Body of pancreas (tissue), 4 donors: Measurements from ENCODE around the gene FAH. TPM values are rescaled to one million over a fixed set of nuclear protein-coding genes. Genes with fewer than 3 reads are reported as not detected.

Experiments used
- ATAC-seq: fragments of 150-250 bp; one replicate; pipeline ENCODE4 v1.9.1; 2016
- DNase-seq, 4 donors: peaks; one replicate each; pipeline ENCODE4 v3.0.0-alpha.2; 2019
- H3K27ac ChIP-seq, 4 donors: fragments of 200-600 bp; sonication (generic); 1 replicate in 3 of 4; 2 replicates in 1 of 4; pipeline versions ENCODE4 v1.5.1 to v1.6.1; 2016 to 2019; ENCODE audit warnings: mild to moderate bottlenecking in 1 of 4, mixed read lengths in 1 of 4, moderate library complexity in 1 of 4
- H3K27me3 ChIP-seq, 2 donors: fragments of 200-600 bp; sonication (generic); one replicate each; pipeline ENCODE4 v1.6.0; 2016; ENCODE audit warnings: mild to moderate bottlenecking in 1 of 2
- H3K36me3 ChIP-seq, 2 donors: fragments of 200-600 bp; sonication (generic); replicated peaks in 1 of 2; 2 replicates each; pipeline ENCODE4 v1.5.1; 2016; ENCODE audit warnings: low read depth in 2 of 2; ENCODE audit not compliant: insufficient read depth in 1 of 2
- H3K4me1 ChIP-seq: fragments of 200-600 bp; sonication (generic); one replicate; pipeline ENCODE4 v1.6.0; 2016
- H3K4me3 ChIP-seq, 2 donors: fragments of 200-600 bp; sonication (generic); 1 replicate in 1 of 2; 2 replicates in 1 of 2; pipeline ENCODE4 v1.5.1; 2016 to 2019
- H3K9me3 ChIP-seq, 3 donors: fragments of 200-600 bp; sonication (generic); 1 replicate in 2 of 3; 2 replicates in 1 of 3; pipeline ENCODE4 v1.5.1; 2016
- POLR2A ChIP-seq, 3 donors: fragments of 450-650 bp; IDR thresholded peaks; one replicate each; pipeline ENCODE4 v1.6.1; 2016; ENCODE audit warnings: antibody characterized with exemption in 3 of 3, mild to moderate bottlenecking in 2 of 3
- WGBS, 2 donors: methylation state at CpG; one replicate each; pipeline ENCODE4 v1.1.5; 2017; 5-methylcytosine and 5-hydroxymethylcytosine counted together
- intact Hi-C: fragments of 100-400 bp; cut with DNase I; formaldehyde crosslinking; loops from one replicate; pipeline ENCODE4 v1.15.1; 2023
- total RNA-seq, 2 donors: library from RNA; depleted of rRNA; stranded (reverse); fragments of >200 nt; gene quantifications; one replicate each; pipeline ENCODE4 v1.1.0, GENCODE V29; 2016
- TF ChIP-seq, protein P1 (sequence below), 7 experiments: fragments of 450-650 bp in 4 of 7; fragments of 200-600 bp in 3 of 7; sonication (generic) in 3 of 7; IDR thresholded peaks; one replicate each; pipeline ENCODE4 v1.5.1; 2016 to 2019; ENCODE audit warnings: antibody characterized with exemption in 7 of 7

FAH gene
- total RNA-seq, 2 donors from 2014 or later, result 8.8 to 31.0 TPM

DNA sequence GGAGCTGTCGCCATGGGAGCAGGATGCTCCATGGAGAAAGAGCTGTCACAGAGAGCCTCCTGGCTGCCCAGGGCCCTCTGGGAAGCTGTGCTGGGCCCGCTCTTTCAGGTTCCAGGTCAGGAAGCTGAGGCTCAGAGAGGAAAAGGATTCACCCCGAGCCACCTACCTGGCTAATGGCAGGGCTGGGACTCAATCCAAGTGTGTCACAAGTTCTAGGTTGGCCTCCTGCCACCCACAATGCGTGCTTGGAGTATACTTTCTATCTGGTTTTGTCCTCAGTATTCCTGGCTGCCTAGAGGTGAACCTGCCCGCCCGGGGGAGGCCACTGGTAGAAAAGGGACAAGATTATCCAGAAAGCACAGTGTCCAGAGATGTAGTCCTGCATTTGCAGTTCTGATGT lies 23.6 kb downstream of the FAH start:
- DNase-seq, result peak in 2 of 4 donors; percentile 25 to 52
- Histone ChIP-seq H3K4me3 (no peak overlapping the region), H3K27me3 (no peaks in the 10 kb centered on the region), H3K9me3 (no peaks in the 10 kb centered on the region), H3K27ac (no peak overlapping the region), H3K36me3 (no peaks in the 10 kb centered on the region), H3K4me1 (no peaks in the 10 kb centered on the region)
- TF ChIP-seq POLR2A (IDR thresholded peaks at IDR 0.05), result no peak
- TF ChIP-seq, protein P1, sequence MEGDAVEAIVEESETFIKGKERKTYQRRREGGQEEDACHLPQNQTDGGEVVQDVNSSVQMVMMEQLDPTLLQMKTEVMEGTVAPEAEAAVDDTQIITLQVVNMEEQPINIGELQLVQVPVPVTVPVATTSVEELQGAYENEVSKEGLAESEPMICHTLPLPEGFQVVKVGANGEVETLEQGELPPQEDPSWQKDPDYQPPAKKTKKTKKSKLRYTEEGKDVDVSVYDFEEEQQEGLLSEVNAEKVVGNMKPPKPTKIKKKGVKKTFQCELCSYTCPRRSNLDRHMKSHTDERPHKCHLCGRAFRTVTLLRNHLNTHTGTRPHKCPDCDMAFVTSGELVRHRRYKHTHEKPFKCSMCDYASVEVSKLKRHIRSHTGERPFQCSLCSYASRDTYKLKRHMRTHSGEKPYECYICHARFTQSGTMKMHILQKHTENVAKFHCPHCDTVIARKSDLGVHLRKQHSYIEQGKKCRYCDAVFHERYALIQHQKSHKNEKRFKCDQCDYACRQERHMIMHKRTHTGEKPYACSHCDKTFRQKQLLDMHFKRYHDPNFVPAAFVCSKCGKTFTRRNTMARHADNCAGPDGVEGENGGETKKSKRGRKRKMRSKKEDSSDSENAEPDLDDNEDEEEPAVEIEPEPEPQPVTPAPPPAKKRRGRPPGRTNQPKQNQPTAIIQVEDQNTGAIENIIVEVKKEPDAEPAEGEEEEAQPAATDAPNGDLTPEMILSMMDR (IDR thresholded peaks at IDR 0.05), result no peak
- intact Hi-C loops, result loop anchor here (10.0 kb wide), 1 partner anchor 792 kb away; no protein-coding TSS in a partner anchor
- no peak for ATAC-seq
- WGBS, 2 donors, result 39 to 60% methylated on average over 3 to 6 of the region's 6 CpGs

DNA sequence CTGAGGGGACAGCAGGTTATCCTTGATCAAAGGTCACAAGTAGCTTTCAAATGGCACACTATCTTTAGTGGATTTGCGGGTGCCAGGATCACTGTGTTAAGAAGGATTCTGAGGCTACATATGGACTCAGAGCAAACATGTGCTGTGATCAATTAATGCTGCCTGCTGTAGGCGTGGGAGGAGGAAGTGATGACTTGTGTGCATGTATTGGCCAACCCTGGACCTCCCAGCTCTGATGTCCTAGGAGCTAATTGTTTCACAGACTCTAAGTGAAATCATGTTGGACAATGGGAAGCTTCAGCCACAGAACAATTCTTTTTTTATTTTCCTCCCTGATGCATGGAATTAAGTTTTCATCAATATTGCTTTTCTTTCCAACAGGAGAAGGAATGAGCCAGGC lies 24.4 kb downstream of the FAH start:
- TF ChIP-seq POLR2A (IDR thresholded peaks at IDR 0.05), result no peak
- TF ChIP-seq, protein P1 (IDR thresholded peaks at IDR 0.05), result no peak

DNA sequence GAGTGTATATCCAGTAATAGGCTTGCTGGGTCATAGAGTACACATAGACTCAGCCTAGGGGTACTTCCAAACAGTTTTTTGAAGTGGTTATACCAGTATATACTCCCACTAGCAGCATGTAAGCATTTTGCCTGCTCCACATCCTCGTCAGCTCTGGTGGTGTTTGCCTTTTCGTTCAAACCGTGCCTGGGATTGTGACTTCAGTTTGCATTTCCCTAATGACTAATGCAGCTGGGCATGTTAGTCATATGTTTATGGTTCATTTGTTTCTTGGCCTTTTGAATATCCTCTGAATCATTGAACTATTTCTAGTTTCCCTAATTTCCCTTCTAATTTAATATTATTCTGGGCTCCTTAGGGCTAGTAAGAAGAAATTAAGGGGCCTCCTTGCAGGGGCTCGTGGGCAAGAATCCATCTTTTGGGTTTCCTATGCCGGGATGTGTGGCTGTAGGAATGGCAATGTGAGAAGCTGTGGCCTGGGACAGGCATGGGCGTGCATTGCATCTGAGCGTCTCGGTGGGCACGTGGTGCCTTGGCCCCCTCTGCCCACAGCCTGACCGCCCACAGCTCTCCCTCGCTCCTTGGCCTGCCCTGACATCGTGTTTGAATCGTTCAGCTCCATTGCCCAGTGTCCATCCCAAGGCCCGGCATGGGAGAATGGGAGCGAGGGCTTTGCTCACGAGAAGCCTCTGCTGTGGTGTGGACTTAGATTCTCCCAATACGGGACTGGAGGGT lies 26.4 kb downstream of the FAH start:
- DNase-seq (no peak), ATAC-seq (no peak)
- intact Hi-C loops, result loop anchor here (10.0 kb wide), 1 partner anchor 794 kb away; no protein-coding TSS in a partner anchor
- TF ChIP-seq, protein P1 (IDR thresholded peaks at IDR 0.05), result no peak
- TF ChIP-seq POLR2A (IDR thresholded peaks at IDR 0.05), result no peak
- Histone ChIP-seq H3K9me3 (no peaks in the 10 kb centered on the region), H3K36me3 (no peaks in the 10 kb centered on the region), H3K27me3 (no peaks in the 10 kb centered on the region), H3K4me3 (no peak overlapping the region), H3K4me1 (no peaks in the 10 kb centered on the region), H3K27ac (no peak overlapping the region)
- WGBS, 2 donors, result 84 to 91% methylated on average over 15 to 17 of the region's 17 CpGs

More for the DNA sequence above, 24.4 kb downstream of the FAH start:
- DNase-seq (no peak), ATAC-seq (no peak)
- Histone ChIP-seq H3K9me3 (no peaks in the 10 kb centered on the region), H3K4me1 (no peaks in the 10 kb centered on the region), H3K27ac (no peak overlapping the region), H3K36me3 (no peaks in the 10 kb centered on the region), H3K4me3 (no peak overlapping the region), H3K27me3 (no peaks in the 10 kb centered on the region)
- intact Hi-C loops, result loop anchor here (10.0 kb wide), 1 partner anchor 792 kb away; no protein-coding TSS in a partner anchor
- WGBS, 2 donors, result 82 to 97% methylated on average over 2 of the region's 2 CpGs

DNA sequence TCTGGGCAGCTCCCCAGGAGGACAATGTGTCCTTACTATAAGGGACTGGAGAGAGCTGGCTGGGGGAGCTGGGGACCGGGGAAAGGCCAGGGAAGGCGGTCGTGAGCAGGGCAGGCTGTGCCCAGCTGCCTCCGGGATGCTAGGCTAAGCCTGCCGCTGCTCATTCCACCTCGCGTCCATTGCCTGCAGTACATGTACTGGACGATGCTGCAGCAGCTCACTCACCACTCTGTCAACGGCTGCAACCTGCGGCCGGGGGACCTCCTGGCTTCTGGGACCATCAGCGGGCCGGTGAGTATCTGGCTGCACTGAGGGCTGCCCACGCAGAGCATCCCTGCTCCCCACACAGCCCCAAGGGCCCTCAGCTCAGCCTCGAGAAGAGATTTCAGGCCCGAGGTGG lies 27.1 kb downstream of the FAH start:
- H3K27me3 ChIP-seq, result no peaks in the 10 kb centered on the region
- TF ChIP-seq POLR2A (IDR thresholded peaks at IDR 0.05), result no peak
- TF ChIP-seq, protein P1 (IDR thresholded peaks at IDR 0.05), result no peak
- H3K36me3 ChIP-seq, result no peaks in the 10 kb centered on the region
- ATAC-seq, result no peak
- intact Hi-C loops, result loop anchor here (10.0 kb wide), 1 partner anchor 795 kb away; no protein-coding TSS in a partner anchor
- WGBS, 2 donors, result 80 to 84% methylated on average over 4 to 16 of the region's 16 CpGs
- no peaks in the 10 kb centered on the region for H3K4me1 ChIP-seq
- no peak for DNase-seq
- no peaks in the 10 kb centered on the region for H3K9me3 ChIP-seq
- no peak overlapping the region for H3K4me3 ChIP-seq
- H3K27ac ChIP-seq, result no peak overlapping the region

DNA sequence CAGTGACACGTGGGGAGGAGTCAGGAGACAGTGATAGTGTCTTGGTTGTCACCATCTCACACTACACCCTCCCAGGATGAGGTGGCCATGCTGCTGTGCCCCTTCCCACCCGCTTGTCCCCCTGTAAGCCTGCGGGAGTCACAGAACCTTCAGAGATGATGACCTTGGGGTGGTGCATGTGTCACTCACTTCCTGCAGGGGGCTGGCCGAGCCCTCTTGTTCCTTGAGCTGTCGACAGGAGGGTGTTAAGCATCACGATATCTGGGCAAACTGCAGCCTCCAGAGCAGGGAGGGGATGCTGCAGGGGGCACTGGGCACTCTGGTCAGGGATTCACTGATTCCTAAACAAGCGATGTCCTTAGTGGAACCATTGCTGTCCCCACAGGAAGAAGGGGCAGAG lies 27.7 kb downstream of the FAH start:
- no peak overlapping the region for H3K4me3 ChIP-seq
- TF ChIP-seq POLR2A (IDR thresholded peaks at IDR 0.05), result no peak
- TF ChIP-seq, protein P1 (IDR thresholded peaks at IDR 0.05), result no peak
- intact Hi-C loops, result no loop called here
- DNase-seq (no peak), ATAC-seq (no peak)
- H3K9me3 ChIP-seq, result no peaks in the 10 kb centered on the region
- no peaks in the 10 kb centered on the region for H3K4me1 ChIP-seq
- WGBS, 2 donors, result 84 to 100% methylated on average over 1 to 7 of the region's 7 CpGs
- H3K27ac ChIP-seq, result no peak overlapping the region
- H3K36me3 ChIP-seq, result no peaks in the 10 kb centered on the region
- no peaks in the 10 kb centered on the region for H3K27me3 ChIP-seq
